Neural progenitor cell (in vitro differentiated cells): ENCODE data around the gene TMEM14C.

Experiments
- EZH2 ChIP-seq: fragments of 200-600 bp; sonication (generic); IDR thresholded peaks from 2 replicates; pipeline ENCODE4 v1.6.1; 2017; ENCODE audit warnings: antibody characterized with exemption, mild to moderate bottlenecking, moderate library complexity
- EZH2phosphoT487 ChIP-seq: fragments of 200-600 bp; sonication (generic); IDR thresholded peaks from 2 replicates; pipeline ENCODE4 v1.6.1; 2017; ENCODE audit warnings: antibody characterized with exemption
- TF ChIP-seq, protein P1 (sequence below): fragments of 200-600 bp; sonication (generic); IDR thresholded peaks from 2 replicates; pipeline ENCODE4 v1.5.1; 2017; ENCODE audit warnings: antibody characterized with exemption, mild to moderate bottlenecking

DNA sequence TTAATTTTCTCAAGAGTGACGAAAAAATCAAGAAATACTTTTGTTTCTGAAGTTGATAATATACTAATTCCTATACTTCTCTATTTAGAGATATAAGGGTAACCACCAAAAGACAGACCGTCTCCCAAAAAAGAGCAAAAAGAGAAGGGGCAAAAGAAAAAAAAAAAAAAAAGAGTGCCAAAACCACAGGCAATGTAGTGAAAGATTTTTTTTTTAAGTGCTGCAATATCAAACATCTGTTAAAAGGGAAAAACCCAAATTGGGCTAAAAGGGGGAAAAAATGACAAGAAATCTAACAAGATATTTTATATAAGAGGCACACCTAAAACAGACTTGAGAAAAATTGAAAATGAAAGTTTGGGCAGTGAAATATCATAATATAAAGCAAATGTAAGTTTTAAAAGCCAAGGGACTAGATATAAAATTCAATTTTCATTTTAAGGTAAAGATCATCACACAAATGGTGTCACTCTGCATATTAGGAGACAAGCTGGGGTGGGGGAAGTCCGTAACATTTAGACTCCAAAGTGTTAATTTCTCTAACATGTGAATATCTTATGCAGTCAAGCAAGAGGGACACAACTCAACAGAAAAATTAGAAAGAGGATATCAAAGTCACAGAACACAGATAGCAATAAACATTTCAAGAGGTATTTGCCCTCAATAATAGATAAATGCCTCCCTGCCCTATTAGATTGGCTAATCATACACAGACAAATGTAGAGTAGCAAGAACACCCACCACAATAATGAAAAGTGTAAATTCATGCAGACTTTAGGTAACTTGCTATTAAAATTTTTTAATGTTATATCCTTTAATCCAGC is 37.6 kb upstream of the TMEM14C start:
- TF ChIP-seq, protein P1, sequence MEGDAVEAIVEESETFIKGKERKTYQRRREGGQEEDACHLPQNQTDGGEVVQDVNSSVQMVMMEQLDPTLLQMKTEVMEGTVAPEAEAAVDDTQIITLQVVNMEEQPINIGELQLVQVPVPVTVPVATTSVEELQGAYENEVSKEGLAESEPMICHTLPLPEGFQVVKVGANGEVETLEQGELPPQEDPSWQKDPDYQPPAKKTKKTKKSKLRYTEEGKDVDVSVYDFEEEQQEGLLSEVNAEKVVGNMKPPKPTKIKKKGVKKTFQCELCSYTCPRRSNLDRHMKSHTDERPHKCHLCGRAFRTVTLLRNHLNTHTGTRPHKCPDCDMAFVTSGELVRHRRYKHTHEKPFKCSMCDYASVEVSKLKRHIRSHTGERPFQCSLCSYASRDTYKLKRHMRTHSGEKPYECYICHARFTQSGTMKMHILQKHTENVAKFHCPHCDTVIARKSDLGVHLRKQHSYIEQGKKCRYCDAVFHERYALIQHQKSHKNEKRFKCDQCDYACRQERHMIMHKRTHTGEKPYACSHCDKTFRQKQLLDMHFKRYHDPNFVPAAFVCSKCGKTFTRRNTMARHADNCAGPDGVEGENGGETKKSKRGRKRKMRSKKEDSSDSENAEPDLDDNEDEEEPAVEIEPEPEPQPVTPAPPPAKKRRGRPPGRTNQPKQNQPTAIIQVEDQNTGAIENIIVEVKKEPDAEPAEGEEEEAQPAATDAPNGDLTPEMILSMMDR, result no peak
- TF ChIP-seq EZH2 (no peak), EZH2phosphoT487 (no peak)
